ENCODE data around the gene TRMT5. TPM values are rescaled to one million over a fixed set of nuclear protein-coding genes. Genes with fewer than 3 reads are reported as not detected.

TRMT5 gene
- total and polyA plus RNA-seq, 9 of the 15 experiments (the other 6 are each of a cell fraction or from before 2014, with no cell fraction given), result 8.4 to 20.0 (median 15.1) TPM

DNA sequence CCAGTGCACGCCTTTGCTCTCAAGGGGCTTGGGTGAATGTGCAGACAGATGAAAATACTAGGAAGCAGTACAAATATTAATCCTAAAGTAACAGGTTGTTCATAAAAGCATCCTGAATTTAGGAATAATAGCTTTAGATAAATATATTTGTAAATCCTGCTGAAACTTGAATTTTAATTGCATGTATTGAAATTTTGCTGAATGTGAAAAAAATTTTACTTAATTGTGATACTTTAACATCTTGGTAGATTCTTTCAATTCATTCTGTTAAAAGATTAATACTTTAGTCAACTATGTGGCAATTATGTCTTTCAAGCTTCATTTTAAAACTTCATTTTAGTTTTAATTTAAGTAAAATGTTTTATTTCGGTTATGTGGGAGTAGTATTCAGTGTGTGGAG lies 5.6 kb upstream of the TRMT5 start:
- intact Hi-C loops (cut with micrococcal nuclease), result loop anchor here (5.0 kb wide), 1 partner anchor 264 kb away; the partner anchor contains the start of gene SIX4
- no CpG with 5 or more reads among the region's 2 CpGs for WGBS (ENCODE audit: insufficient coverage, low coverage, missing lambda C conversion rate)
- Histone ChIP-seq H4K20me1 (replicated peaks; ENCODE audit: control insufficient read depth, insufficient read depth, low read length) (no peaks in the 10 kb centered on the region), H3K4me1 (replicated peaks in 1 of 2; ENCODE audit: control insufficient read depth in 2 of 2, insufficient read depth in 2 of 2, low read length in 2 of 2) (peaks cover 6 to 30% of the 10 kb centered on the region in 2 experiments), H3K9me3 (replicated peaks; ENCODE audit: control insufficient read depth, insufficient read depth, low read depth, low read length) (no peaks in the 10 kb centered on the region), H3K4me2 (ENCODE audit: insufficient read depth, low read length) (no peak overlapping the region), H3K27ac (ENCODE audit: extremely low read depth, low read depth, low read length) (no peak overlapping the region), H3K4me3 (no peak overlapping the region), H3K9me1 (ENCODE audit: control insufficient read depth, insufficient read depth, low read length) (no peaks in the 10 kb centered on the region), H3K36me3 (ENCODE audit: control insufficient read depth, insufficient read depth, low read length) (peaks cover 68% of the 10 kb centered on the region; the same call in 2 of the 3 replicates), H2AFZ (ENCODE audit: low read depth, low read length) (no peak overlapping the region), H3K9ac (ENCODE audit: insufficient read depth in 1 of 2, low read depth in 2 of 2, low read length in 2 of 2) (no peak overlapping the region), H3K79me2 (ENCODE audit: control insufficient read depth, insufficient read depth, low read length) (peaks cover 53% of the 10 kb centered on the region), H3K27me3 (ENCODE audit: control insufficient read depth in 2 of 2, insufficient read depth in 2 of 2, low read length in 2 of 2) (no peaks in the 10 kb centered on the region)
- TF ChIP-seq ILK (tag; IDR thresholded peaks at IDR 0.05; ENCODE audit: borderline replicate concordance, low read depth) (no peak), MAFG (tag; conservative IDR thresholded peaks at IDR 0.05) (0 out of 2 replicates have a peak, but pooled peaks have one; percentile 27), C11orf30 (IDR thresholded peaks at IDR 0.05; ENCODE audit: low read depth) (peak; percentile 71), ETS2 (tag; IDR thresholded peaks at IDR 0.05; ENCODE audit: borderline replicate concordance, poor library complexity, severe bottlenecking) (no peak), ZNF57 (CRISPR knock-in tag; IDR thresholded peaks at IDR 0.05) (no peak), ZNF316 (IDR thresholded peaks at IDR 0.05) (peak; percentile 78)
- no peak for ATAC-seq
- no TSS peak for BruUV-seq (replicated peaks)
- no peak for DNase-seq (ENCODE audit: extremely low read depth in 1 of 4, low spot score in 3 of 4)
- no peak for FAIRE-seq
- in situ Hi-C loops (cut with MboI), result no loop called here
- CTCF ChIA-PET (ENCODE audit: low intra/inter-chr PET ratio), result no interaction called here
- POLR2A ChIA-PET, result no interaction called here

DNA sequence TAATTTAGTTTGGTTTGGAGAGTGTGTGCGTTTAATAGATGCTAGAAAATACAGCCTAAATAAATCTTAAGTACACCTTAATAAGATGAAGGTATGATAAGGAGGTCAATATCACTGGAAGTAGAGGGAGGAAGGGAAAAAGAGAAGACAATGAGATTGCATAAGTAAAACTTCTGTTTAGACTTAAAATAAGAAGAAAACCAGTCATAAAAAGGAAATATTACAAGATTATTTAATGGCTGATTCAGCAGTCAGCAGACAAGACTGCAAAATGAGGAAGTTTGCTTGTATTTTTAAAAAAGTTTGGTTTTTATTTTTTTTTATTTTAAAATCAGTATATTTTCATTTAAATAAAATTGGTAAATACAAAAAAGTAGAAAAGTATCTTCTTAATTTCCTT lies 3.3 kb upstream of the TRMT5 start:
- Histone ChIP-seq H3K4me3 (no peak overlapping the region), H3K79me2 (ENCODE audit: control insufficient read depth, insufficient read depth, low read length) (peaks cover 67% of the 10 kb centered on the region), H3K27me3 (ENCODE audit: control insufficient read depth in 2 of 2, insufficient read depth in 2 of 2, low read length in 2 of 2) (no peaks in the 10 kb centered on the region), H4K20me1 (replicated peaks; ENCODE audit: control insufficient read depth, insufficient read depth, low read length) (no peaks in the 10 kb centered on the region), H3K9me1 (ENCODE audit: control insufficient read depth, insufficient read depth, low read length) (no peaks in the 10 kb centered on the region), H3K9ac (ENCODE audit: insufficient read depth in 1 of 2, low read depth in 2 of 2, low read length in 2 of 2) (no peak overlapping the region), H3K4me2 (ENCODE audit: insufficient read depth, low read length) (no peak overlapping the region), H3K36me3 (ENCODE audit: control insufficient read depth, insufficient read depth, low read length) (peaks cover 51% of the 10 kb centered on the region; the same call in 2 of the 3 replicates), H3K9me3 (replicated peaks; ENCODE audit: control insufficient read depth, insufficient read depth, low read depth, low read length) (no peaks in the 10 kb centered on the region), H3K27ac (ENCODE audit: extremely low read depth, low read depth, low read length) (no peak overlapping the region), H2AFZ (ENCODE audit: low read depth, low read length) (no peak overlapping the region), H3K4me1 (replicated peaks in 1 of 2; ENCODE audit: control insufficient read depth in 2 of 2, insufficient read depth in 2 of 2, low read length in 2 of 2) (peaks cover 3 to 21% of the 10 kb centered on the region in 2 experiments)
- FAIRE-seq (no peak), ATAC-seq (no peak), DNase-seq (ENCODE audit: extremely low read depth in 1 of 4, low spot score in 3 of 4) (no peak)
- 100% methylated on average over 1 of the region's 1 CpG for WGBS (ENCODE audit: insufficient coverage, low coverage, missing lambda C conversion rate)
- POLR2A ChIA-PET, result interaction anchor here (0.5 kb wide), 1 partner anchor 10 kb away, joined by 4 read pairs; no protein-coding TSS in a partner anchor
- no TSS peak for BruUV-seq (replicated peaks)
- intact Hi-C loops (cut with micrococcal nuclease), result loop anchor here (5.0 kb wide), 1 partner anchor 43 kb away; no protein-coding TSS in a partner anchor
- CTCF ChIA-PET (ENCODE audit: low intra/inter-chr PET ratio), result no interaction called here
- in situ Hi-C loops (cut with MboI), result no loop called here
- TF ChIP-seq JUNB (CRISPR knock-in tag; conservative IDR thresholded peaks at IDR 0.05) (no peak), E2F5 (CRISPR knock-in tag; IDR thresholded peaks at IDR 0.05) (no peak), MBD2 (IDR thresholded peaks at IDR 0.05; ENCODE audit: borderline replicate concordance, low read depth) (no peak), MECOM (CRISPR knock-in tag; IDR thresholded peaks at IDR 0.05) (no peak), MITF (IDR thresholded peaks at IDR 0.05) (no peak), C11orf30 (IDR thresholded peaks at IDR 0.05; ENCODE audit: low read depth) (peak; percentile 29; the same call in 1 of the 2 replicates), EGR1 (conservative IDR thresholded peaks at IDR 0.05) (no peak), XRCC4 (IDR thresholded peaks at IDR 0.05; ENCODE audit: extremely low read depth, insufficient read depth, insufficient read length) (no peak)
- TF ChIP-seq, protein P1, sequence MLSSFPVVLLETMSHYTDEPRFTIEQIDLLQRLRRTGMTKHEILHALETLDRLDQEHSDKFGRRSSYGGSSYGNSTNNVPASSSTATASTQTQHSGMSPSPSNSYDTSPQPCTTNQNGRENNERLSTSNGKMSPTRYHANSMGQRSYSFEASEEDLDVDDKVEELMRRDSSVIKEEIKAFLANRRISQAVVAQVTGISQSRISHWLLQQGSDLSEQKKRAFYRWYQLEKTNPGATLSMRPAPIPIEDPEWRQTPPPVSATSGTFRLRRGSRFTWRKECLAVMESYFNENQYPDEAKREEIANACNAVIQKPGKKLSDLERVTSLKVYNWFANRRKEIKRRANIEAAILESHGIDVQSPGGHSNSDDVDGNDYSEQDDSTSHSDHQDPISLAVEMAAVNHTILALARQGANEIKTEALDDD (IDR thresholded peaks at IDR 0.05), result no peak
